Activated gamma-delta T cell treated with anti-CD3 and anti-CD28 coated beads, Interleukin-2, amount 50 U/mL, for 16 hours (primary cell): ENCODE data around the gene CD53.
A peak's percentile ranks its signal among the peaks of the same experiment; 100 is the strongest.
"Not testable (repeated sequence)": the region's sequence is repeated elsewhere in the genome, so short reads cannot be mapped to it uniquely, and the experiment has no call there.

Experiments
- DNase-seq: peaks from one replicate; pipeline ENCODE4 v3.0.0-alpha.2; 2020; ENCODE audit warnings: low read depth

The CD53 gene, protein sequence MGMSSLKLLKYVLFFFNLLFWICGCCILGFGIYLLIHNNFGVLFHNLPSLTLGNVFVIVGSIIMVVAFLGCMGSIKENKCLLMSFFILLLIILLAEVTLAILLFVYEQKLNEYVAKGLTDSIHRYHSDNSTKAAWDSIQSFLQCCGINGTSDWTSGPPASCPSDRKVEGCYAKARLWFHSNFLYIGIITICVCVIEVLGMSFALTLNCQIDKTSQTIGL

DNA sequence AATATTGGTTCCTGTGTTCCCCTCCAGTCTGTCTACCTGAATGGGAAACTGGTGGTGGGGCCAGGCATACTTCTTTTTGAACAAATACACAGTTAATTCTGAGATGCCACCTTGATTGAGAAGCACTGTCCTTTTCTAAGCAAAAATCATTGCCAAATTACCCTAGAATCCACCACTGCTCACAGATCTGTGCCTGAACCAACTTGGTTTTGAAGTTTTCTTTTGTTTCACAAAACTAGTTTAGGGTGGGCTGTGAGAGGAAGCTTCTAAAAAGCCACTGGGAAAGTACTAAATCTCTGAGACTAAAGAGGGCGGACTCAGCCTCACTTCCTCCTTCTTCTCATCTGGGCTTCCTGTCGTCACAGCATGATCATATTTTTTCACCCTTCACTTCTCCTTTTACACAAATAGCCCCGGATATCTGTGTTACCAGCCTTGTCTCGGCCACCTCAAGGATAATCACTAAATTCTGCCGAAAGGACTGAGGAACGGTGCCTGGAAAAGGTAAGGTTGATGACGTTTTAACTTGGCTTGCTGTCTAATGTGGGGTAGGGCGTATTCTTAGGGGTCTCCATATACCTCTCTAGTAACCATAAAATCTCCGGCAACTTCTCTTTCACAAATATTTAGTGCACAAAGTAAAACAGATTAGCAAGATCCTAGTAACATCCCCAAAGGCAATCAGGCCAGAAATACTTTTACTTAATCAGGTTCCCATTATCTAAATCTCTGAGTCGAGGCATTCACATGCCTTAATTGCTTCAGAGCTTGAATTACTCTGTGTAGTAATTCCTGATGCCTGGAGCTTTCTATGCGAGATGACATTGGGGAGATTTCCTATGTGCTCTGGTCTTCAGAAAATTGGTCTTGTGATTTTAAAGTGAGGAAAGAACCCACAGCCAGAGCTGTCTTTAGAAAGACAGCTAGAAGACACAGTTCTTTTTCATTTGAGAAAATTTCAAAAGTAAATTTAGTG, at the start of gene CD53:
Gene CD53 (plus strand): TSS at position 404 of the 976 bp plus-strand sequence. CDS start 18,261 bp downstream, outside the sequence.
- DNase-seq, result peak; percentile 37

DNA sequence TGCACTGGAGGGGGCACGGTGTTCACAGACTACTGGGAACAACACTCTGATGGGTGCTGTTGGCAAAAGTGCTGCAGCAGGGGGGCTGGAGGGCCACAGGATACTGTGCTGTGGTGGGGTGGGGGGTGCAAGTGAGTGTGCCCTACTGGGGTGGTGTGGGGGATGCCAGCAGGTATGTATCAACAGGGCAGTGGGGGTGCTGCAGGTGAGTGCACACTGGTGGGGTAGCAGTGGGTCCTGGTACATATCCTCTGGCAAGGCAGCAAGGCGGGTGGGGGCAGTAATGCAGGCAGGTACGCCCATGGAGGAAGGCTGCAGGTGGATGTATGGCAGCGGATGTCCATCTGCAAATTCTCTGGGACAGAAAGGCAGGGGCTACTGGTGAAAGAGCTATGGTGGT, 48.8 kb upstream of the CD53 start:
- DNase-seq, result no peak

DNA sequence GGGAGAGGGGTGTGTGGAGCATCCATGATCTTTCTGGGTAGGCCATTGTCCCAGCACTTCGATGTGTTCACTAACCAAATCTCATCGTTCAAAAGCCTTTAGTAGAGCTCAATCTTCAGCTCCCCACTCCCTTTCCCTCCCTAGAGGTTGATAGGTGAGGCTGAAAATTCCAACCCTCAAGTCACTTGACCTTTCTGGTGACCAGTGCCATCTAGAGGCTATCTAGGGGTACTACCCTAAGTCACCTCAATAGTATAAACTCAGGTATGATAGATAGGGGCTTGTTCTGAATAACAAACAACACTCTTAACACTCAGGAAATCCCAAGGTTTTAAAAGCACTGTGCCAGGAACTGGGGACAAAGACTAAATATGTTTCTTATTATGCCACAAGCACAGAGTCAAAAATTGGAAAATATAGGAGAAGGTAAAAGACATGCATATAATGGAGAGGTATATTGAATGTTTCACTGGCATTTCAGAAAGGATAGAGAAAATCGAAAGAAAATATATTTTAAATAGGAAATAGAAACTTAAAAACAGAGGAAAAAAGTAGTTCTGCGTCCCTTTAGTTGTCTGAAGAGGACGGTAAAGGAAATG, 42.9 kb upstream of the CD53 start:
- peak; percentile 2 for DNase-seq

DNA sequence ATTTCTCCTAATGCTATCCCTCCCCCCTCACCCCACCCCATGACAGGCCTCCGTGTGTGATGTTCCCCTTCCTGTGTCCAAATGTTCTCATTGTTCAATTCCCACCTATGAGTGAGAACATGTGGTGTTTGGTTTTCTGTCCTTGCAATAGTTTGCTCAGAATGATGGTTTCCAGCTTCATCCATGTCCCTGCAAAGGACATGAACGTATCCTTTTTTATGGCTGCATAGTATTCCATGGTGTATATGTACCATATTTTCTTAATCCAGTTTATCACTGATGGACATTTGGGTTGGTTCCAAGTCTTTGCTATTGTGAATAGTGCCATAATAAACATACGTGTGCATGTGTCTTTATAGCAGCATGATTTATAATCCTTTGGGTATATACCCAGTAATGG, 39.2 kb upstream of the CD53 start:
- not testable (repeated sequence) for DNase-seq

DNA sequence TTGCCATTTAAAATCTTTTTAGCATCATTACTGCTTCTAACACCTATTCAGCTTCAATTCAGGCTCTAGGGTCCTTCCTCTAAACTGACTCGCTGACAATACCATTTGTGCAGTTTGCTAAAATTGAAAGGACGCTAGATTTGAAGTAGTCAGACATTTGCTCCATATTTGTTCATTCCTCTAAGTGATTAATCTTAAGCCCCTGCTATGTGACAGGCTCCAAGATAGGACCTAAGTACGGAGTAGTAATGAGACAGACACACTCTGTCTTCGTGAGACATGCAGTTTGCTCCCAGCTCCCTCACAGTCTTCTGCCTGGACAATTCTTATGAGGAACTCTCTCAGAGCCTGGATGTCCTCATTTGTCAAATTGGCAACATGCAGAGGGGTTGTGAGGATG, 26.1 kb upstream of the CD53 start:
- DNase-seq, result no peak

DNA sequence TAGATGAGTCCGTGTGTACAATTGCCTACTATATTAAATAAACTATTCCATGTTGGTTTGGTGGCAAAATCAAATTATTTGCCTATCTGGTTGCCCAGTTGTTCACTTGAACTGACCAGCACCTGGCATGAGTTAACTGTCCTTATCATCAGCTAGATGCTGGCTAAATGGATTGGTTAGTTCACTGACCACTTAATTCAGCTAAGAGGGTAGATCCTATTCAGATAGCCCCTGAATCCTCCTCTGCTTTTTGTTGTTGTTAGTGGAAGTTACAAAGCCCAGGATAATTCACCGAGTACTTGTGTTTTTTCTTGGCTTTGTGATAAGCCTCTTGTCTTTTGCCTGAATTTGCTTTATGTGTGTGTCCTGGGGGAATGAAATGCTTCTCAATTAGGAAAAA, 22.8 kb upstream of the CD53 start:
- no peak for DNase-seq

DNA sequence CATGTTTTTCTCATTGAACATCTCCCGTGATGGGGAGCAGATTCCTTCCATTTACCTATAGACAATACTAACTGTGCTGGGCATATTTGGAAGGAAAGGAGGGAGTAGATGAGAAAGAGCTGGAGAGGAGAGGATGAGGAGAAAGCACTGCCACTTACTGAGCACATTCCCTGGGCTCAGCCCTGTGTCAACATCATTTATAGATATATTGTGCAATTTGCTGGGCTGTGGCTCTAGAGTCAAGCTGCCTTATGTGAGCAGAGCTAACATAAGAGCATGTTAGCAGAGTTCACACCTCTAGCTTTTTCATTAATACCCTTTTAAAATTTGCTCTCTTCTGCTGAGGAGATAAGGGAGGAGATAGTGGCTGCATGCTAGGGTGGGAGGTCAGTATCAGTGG, 22.3 kb upstream of the CD53 start:
- DNase-seq, result no peak

DNA sequence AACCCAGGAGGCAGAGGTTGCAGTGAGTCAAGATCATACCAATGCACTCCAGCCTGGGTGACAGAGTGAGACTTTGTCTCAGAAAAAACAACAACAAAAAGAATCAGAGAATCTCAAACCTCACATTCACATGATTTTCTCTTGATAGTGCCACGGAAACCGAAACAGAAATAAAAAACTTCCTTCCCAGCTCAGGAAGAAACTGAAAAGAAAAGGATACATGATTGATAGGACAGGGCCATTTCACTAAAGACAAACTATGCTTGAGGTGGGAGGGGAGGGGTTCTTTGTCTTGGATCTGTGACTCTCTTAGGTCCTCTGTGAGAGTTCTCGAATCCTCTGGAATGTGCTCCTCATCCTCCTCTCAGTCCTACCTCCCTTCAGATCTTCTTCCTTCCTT, 19.8 kb upstream of the CD53 start:
- no peak for DNase-seq

DNA sequence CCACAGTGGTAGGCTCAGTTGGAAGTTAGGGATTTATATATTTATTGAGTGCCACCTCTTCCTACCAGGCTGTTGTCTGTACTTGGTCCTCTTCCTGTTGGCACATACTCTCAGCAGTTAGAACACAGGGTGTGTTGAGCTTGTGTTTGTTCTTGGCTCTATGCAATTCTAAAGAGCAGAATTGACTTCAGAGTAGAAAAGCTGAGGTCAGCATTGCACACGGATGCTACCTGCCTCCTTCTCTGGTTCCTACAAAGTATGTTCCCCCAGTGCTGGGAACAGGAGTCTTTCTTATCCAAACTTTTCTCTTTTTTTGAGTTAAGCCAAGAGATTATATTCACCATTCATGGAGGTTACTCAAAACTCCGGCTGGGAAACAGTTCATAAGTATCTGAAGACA, 16.5 kb upstream of the CD53 start:
- DNase-seq, result no peak

DNA sequence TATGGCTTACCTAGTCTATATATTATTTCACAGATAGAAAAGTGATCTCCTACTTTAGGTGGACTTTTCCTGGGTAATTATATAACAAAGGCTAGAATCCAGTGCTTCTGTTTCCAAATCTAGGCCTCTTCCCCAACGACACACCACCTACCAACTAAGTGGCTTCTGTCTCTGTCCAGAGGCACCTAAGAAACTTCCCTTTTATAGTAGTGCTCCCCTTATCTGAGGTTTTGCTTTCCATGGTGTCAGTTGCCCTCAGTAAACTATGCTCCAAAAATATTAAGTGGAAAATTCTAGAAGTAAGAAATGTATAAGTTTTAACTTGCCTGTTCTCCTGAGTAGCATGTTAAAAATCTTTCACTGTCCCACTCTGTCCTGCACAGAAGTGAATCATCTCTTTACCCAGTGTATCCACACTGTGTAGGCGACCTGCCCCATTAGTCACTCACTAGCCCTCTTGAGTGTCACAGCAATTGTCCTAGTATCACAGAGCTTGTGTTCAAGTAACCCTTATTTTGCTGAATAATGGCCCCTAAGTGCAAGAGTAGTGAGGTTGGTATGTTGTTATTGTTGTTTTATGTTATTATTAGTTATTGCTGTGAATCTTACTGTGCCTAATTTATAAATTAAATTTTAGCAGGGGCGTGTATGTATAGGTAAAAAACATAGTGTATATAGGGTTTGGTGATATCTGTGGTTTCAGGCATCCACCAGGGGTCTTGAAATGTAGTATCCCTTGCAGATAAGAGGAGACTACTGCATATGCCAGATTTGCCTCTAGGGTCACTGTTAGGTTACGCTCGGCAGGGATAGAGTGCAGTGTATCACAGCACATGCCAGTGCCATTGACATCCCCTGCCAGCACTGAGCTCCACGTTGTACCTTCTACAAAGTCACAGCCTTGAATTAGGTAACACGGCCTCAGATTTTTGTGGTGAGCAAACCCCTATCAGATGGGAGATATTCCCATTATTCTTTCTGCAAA, 14.7 kb upstream of the CD53 start:
- DNase-seq, result no peak

DNA sequence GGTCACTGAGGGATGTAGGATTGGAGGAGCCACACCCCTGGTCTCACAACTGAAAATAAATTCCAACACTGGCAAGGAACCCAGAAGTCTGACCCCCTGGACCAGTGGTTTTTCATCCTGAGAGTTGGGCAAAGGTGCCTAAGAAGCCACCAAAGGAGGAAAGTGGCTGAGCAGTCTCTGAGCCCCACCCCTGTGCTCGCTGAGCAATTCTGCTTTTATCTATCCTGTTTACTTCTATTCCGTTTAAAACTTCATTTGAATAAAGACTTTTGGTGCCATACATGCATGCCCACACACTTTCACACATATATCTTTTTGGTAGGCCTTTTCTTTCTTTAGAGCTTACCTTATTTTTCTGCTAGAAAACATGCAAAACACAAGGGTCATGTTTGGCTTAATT, 13.9 kb upstream of the CD53 start:
- DNase-seq, result no peak

DNA sequence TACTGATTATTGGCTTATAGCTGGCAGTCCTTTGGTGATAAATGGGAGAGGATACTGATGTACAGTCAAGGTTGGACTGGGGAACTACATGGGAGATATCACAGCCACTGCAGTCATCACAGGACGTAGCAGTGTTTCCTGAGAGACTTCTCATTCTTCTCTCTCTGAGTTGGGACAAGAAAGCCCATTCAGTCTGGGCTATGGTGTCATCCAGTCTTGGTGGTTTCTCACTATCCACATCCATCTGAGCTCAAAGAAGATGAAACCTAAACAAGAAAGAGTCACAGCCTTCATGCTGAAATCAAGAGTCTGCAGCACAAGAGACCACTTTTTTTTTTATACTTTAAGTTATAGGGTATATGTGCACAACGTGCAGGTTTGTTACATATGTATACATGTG, 12.8 kb upstream of the CD53 start:
- DNase-seq, result no peak

DNA sequence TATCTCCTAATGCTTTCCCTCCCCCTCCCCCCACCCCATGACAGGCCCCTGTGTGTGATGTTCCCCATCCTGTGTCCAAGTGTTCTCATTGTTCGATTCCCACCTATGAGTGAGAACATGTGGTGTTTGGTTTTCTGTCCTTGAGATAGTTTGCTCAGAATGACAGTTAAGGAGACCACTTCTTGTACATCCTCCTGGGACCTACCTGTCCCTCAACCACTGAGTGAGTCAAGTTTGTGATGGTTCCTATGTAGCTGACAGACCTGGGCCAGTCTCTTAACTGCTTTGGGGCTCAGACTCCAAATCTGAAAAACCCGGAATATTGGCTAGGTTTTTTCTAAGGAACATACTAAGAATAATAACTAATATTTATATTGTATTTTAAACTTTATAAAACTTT, 12.3 kb upstream of the CD53 start:
- not testable (repeated sequence) for DNase-seq

DNA sequence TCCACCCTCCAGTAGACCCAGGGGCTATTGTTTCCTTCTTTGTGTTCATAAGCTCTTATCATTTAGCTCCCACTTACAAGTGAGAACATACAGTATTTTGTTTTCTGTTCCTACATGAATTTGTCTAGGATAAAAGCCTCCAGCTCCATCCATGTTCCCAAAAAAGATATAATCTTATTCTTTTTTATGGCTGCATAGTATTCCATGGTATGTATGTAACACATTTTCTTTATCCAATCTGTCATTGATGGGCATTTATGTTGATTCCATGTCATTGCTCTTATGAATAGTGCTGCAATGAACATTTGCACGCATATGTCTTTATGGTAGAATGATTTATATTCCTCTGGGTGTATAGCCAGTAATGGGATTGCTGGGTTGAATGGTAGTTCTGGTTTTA, 11.0 kb upstream of the CD53 start:
- DNase-seq, result not testable (repeated sequence)

DNA sequence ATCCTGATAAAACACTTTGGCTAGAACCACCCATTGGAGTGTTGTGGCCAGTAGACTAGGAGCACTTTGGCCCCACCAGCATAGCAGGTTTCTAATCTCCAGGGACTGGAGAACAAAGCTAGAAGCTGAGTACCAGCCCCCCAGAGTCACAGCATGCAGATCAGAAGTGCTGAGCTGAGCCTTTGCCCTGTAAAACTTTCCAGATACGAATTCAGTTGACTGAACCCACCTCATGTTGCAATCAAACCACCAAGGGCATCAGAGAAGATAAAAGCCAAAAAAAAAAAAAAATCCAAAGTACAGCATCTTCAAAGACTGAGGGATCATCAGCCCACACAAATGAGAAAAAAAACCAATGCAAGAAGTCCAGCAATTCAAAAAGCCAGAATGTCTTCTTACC, 8.7 kb upstream of the CD53 start:
- DNase-seq, result no peak

DNA sequence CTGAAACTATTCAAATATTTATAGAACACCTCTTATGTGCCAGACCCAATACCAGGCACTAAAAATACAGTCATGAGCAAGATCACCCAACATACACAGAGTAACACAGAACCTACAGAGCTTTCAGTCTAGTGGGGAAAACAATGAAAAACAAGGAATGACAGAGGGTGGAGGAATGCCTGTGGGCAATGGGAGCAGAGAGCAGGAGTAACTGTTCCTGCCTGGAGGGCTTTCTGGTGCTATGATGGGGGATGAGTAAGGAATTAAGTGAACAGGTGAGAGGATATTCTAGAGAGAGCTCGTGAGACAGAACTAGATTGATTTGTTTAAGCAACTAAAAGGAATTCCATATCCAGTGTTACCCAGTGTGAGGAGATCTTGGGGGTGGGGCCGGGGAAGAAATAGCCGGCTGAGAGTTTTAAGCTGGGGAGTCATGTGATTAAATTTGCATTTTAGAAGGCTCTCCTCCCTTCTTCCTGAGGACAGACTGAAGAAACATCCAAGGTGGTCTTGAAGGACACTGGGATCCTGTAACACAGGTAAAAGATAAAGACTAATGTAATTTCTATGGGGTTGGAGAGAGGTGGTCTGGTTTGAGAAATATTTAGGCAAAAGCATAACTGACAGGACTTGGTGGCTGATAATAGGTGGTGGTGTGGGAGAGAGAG, 2.1 kb upstream of the CD53 start:
- no peak for DNase-seq

DNA sequence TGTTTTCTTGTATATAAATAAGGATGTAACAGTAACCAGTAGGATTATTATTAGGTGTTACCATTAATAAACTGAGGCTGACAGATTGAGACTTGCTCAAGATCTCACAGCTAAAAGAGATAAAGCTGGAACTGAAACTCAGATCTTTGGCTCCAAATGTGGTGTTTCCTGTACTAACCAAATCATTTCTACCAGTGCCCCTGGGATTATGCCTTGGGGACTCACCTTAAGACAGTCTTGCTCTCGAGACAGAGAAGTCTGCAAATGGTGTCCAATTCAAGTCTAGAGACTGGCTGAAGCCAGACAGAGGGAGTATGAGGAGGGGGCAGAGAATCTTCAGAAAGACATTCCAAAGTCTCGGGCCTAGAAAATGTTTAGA, 593 bp upstream of the CD53 start:
- no peak for DNase-seq

DNA sequence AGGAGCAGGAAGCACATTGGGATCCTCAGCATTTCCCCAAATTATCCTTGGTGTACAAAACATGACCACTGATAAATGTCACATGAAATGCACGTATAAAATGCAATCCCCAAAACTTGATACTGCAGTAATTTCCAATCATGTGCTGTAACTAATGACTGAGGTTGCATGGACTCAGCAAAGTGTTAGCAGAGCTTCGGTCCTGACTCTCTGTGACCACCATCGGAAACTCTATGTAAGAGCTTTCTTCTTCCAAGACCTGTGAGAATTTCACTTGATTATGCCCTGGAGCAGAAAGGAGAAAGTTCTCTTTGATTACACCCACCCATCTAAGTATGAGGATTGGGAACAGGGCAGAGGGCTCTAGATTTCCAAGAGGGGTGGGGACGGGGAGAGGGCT, 908 bp downstream of the CD53 start:
- DNase-seq, result no peak

DNA sequence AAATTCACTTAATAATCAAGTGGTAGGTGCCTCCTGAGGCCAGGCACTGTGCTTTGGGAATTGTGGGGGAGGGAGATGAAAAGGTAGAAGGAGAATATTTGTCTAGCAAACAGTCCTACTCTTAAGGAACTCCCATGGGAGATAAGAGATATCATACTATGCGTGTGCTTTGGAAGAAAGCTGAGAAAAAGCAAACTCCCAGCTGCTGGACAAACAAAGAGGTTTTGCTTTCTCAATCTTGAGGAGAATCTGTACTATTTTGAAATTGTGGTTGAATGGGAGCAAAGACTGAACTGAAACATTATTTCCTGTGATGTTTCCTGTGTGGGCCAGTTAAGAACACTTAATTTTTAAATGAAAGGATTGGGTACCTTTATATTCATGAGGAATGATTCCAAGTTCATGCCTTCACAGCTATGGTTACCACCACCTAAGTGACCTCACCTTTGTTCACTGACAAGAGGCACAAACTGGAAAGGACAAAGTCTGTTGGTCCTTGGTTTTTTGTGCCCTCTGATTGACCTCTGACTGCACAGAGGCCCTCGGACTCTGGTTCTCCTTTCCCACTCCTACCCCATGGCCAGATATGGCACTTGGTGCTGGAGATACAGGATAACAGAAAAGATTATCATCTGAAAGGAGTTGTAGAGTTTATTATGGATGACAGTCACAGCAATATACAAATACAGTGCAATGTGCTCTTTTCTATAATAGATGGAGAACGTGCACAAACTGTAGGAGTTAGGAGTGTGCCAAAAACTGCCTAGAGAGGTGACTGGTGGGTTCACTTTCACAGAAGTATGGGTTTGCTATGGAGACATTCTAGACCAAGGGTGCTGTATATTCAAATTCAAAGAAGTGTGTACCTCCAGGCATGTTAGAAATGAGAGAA, 1.6 kb downstream of the CD53 start:
- DNase-seq, result no peak

DNA sequence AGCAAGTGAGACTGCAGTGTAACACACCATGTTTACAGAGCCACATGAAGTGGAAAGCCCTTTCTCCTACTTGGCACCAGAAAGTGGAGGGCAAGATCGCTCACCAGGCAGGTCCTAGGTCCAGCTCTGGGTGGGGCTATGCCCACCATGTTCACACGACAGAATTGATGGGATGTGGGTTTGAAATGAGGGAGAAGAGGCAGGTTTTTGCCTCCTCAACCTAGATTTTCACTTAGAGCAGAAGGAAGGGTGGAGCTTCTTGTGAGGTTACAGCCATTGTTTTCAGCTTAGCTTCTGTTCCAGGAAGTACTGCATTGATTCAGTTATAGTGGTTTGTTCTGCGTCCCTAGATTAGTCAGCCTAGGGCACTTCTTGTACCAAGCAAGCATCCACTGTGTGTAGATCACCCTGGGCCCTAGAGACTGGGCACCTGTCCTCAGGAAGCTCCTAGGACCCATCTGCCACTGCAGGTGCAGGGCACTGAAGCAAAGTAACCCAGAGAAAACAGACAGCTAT, 2.3 kb downstream of the CD53 start:
- peak; percentile 11 for DNase-seq
